Brain pericyte (primary cell): Measurements from ENCODE around the gene ANKRD11.

ENCODE experiments used
- DNase-seq: peaks from one replicate; pipeline ENCODE4 v3.0.0-alpha.2; 2012; ENCODE audit warnings: low read depth, low spot score

ANKRD11 gene

GRCh38 chr16:89287777-89288576, 202.4 kb downstream of the ANKRD11 start:
- DNase-seq: no peak

- DNase-seq: no peak
Measured at GRCh38 chr16:89286096-89286495, 204.3 kb downstream of the ANKRD11 start.

- no peak for DNase-seq
Measured at GRCh38 chr16:89285381-89285780, 205.0 kb downstream of the ANKRD11 start.

- no peak for DNase-seq
Measured at GRCh38 chr16:89283449-89283848, 206.9 kb downstream of the ANKRD11 start.

GRCh38 chr16:89282523-89282922, 207.8 kb downstream of the ANKRD11 start:
- DNase-seq: no peak

GRCh38 chr16:89281829-89282228, 208.5 kb downstream of the ANKRD11 start:
- no peak for DNase-seq

- DNase-seq: no peak
Measured at GRCh38 chr16:89281189-89281577, 209.2 kb downstream of the ANKRD11 start.

GRCh38 chr16:89280546-89281188, 209.7 kb downstream of the ANKRD11 start:
- no peak for DNase-seq

GRCh38 chr16:89279666-89280481, 210.5 kb downstream of the ANKRD11 start:
- no peak for DNase-seq

GRCh38 chr16:89278441-89279240, 211.7 kb downstream of the ANKRD11 start:
- no peak for DNase-seq

GRCh38 chr16:89277641-89278341, 212.6 kb downstream of the ANKRD11 start:
- DNase-seq: no peak

GRCh38 chr16:89277049-89277448, 213.3 kb downstream of the ANKRD11 start:
- DNase-seq: no peak

GRCh38 chr16:89275837-89276720, 214.3 kb downstream of the ANKRD11 start:
- DNase-seq: no peak

GRCh38 chr16:89275284-89275584, 215.1 kb downstream of the ANKRD11 start:
- DNase-seq: no peak

- no peak for DNase-seq
Measured at GRCh38 chr16:89274561-89275283, 215.6 kb downstream of the ANKRD11 start.

GRCh38 chr16:89273741-89274472, 216.5 kb downstream of the ANKRD11 start:
- no peak for DNase-seq

- DNase-seq: no peak
Measured at GRCh38 chr16:89272631-89273030, 217.7 kb downstream of the ANKRD11 start.

- DNase-seq: no peak
Measured at GRCh38 chr16:89270666-89271345, 219.6 kb downstream of the ANKRD11 start.
